Stromal cell of bone marrow (primary cell): ENCODE measurements around the gene WWOX.

Experiments
- DNase-seq: peaks from one replicate; pipeline ENCODE4 v3.0.0-alpha.2; 2012; ENCODE audit warnings: low read depth

The WWOX gene

GRCh38 chr16:79069633-79070032 is 970.2 kb downstream of the WWOX start:
- DNase-seq: no peak

- no peak for DNase-seq
These were observed 972.0 kb downstream of the WWOX start for GRCh38 chr16:79071424-79071823.

GRCh38 chr16:79072517-79072916 is 973.1 kb downstream of the WWOX start:
- DNase-seq: no peak

DNA sequence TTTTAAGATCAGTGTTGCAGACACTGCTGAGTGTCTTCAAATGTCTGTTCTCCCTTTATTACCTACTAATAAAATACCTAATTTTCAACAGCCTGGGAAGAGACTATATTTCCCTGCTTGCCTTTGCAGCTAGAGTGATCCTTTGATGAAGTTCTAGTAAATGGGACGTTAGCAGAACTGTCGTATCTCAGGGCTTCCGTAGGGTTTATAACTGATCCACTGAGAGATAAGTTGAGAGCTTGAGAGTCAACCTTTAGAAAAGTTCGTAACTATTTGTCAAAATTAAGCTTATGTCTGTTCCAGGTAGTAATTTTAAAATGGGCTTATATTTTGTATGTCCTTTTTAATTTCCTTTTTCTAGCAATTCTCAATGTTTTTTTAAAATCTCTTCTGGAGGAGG is 974.1 kb downstream of the WWOX start:
- no peak for DNase-seq

- DNase-seq: no peak
These were observed 975.1 kb downstream of the WWOX start for GRCh38 chr16:79074541-79074940.

DNA sequence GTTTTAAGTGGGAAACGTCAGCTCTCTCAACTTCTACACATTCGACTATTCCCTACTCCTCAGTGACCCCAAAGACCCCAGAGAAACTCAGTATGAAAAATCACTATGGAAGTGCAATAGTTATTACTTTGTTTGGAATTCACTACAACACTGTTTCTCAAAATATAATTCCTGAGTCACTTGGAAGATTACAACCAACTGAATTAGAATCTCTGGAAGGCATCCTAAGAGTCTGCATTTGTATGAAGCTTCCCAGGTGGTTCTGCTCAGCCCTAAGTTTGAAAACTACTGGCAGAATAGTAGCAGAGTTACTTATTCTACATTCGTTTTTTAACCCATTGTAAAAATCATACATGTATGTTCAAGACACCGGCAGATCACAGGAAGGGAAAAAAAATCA is 975.5 kb downstream of the WWOX start:
- DNase-seq: no peak

DNA sequence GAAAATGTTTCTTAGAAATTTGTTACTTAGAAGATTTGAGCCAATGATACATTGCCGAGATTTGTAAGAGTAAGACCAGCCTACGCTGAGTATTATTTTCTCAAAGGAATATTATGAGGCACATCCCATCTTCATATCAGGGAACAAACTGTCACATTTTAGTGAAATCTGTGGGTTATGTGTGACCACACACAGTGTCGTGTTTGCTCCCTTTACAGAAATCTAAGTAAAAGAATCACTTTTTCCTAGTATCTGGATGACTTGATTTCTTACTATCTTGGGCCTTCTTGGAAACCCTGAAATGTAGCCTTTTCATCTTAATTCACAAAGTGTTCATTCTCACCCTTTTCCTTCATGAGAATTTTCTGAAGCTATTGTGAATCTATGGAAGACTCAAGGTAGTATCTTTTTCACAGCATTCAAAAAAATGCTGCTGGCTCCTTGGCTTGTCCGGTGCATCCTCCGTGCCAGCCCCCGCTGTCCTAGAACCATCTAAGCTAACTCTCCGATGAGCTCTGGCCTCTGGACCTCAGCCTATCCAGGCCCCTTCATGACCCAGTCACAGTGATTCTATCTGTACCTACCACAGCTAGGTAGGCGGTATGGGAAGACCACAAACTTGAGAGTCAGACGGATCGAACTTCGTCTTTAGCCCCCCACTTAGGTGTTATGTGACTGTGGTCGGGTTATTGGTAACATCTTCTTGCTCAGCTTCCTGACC is 976.8 kb downstream of the WWOX start:
- DNase-seq: no peak

DNA sequence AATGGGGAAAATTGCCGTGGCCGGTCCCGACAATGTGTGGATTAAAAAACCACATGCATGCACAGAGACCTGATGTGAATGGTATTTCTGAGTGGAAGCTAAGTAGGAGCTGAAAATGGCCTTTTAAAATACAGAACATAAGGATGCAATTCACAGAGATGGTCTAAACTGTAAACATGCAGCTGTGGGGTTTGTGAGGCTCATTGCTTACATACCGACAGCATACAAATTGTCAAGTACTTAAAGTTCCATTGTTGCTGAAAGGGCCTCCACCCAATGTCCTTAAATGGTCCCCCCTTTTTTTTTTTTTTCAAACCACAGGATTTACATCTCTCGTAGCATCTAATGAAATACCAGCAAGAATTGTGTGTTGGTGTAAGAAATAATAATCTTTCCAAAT is 977.9 kb downstream of the WWOX start:
- DNase-seq: no peak

- no peak for DNase-seq
These were observed 980.4 kb downstream of the WWOX start for GRCh38 chr16:79079656-79080420.

- no peak for DNase-seq
These were observed 982.0 kb downstream of the WWOX start for GRCh38 chr16:79081297-79082066.

DNA sequence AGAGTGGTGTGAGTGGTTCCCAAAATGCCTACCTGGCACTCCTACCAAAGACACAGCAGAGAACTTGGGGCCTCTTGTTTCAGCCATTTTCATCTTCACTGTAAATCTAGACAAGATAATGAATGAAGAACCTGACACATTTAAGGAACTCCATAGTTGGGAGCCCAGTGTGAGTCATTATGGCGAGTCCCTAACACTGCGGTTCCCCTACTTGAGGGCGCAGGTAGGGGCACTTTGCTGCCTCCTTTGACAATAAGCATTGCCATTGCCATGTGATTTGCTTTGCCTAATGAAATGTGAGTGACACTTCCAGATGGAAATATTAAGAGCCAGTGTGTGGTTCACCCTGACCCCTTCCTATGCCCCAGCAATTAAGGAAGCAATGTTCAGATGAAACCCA is 983.5 kb downstream of the WWOX start:
- no peak for DNase-seq

DNA sequence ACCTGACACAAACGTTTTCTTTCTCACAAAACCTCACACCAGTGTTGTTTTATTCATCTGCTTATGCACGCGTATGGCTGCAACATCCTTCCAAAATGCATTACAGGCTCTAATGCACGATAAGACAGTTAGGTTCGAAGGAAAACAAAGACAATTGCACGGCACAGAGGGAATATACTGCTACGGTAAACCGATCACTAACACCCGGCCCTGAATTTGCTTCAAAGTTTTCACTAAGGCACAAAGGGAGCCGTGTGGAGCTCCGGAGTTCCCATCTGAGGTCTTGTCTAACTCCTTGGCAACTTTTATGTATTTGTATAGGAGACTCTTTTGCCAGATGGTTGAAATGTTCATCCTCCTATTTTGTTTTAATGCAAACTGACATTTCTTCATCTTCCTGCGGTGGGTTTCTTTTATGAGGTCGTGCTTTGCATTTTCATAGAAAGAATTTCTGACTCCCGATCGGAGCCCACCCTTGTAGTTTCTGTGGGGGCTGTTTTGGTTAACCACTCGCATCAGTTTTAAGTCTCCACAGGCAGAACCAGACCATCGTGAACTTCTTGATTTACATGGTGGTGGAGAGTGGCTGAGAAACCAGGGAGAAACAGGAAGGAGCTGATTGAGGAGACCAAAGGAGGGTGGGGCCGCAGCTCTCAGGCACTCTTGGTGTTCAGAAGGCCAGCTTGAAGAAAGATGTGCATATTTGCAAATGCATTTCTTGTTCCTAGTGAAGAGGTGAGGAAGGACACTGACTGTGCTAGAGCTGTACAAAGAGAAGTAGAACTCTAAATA is 984.2 kb downstream of the WWOX start:
- no peak for DNase-seq

DNA sequence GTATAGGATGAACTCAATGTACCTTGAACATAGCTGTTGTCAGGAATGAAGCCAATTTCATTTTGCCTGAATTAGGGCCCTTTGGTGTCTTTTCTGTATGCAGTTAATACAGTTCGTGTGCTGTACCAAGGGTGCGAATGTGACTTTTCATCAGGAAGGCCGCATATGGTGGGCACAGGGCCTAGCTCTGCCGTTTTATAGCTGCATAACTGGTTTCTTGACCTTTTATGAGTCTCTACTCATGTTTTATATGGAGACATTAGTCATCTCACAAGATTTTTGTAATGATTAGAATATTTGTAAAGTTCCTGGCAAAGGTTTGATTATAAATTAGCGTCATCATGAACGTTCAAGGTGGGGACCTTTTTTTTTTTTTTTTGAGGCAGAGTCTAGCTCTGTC is 989.5 kb downstream of the WWOX start:
- DNase-seq: no peak

GRCh38 chr16:79089735-79090284 is 990.4 kb downstream of the WWOX start:
- DNase-seq: peak; percentile 26

DNA sequence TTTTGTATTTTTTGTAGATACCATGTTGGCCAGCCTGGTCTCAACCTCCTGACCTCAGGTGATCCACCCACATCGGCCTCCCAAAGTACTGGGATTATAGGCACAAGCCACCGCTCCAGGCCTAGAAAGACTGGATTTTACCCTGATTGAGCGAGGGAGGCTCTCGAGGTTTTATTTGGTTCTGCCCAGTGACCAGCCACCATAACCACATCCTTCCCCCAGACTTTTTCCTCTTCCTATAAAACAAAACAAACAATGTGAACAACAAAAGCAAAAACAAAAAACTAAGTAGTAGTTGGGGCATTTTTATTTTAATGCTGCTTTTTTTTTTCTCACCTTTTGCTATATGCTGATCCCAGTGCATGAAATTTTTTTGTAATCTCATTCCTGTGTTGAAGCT is 991.5 kb downstream of the WWOX start:
- DNase-seq: no peak

GRCh38 chr16:79092846-79093245 is 993.4 kb downstream of the WWOX start:
- DNase-seq: no peak

GRCh38 chr16:79093554-79093967 is 994.1 kb downstream of the WWOX start:
- no peak for DNase-seq

- DNase-seq: no peak
These were observed 996.8 kb downstream of the WWOX start for GRCh38 chr16:79096246-79096645.

- no peak for DNase-seq
These were observed 997.7 kb downstream of the WWOX start for GRCh38 chr16:79097166-79097565.

DNA sequence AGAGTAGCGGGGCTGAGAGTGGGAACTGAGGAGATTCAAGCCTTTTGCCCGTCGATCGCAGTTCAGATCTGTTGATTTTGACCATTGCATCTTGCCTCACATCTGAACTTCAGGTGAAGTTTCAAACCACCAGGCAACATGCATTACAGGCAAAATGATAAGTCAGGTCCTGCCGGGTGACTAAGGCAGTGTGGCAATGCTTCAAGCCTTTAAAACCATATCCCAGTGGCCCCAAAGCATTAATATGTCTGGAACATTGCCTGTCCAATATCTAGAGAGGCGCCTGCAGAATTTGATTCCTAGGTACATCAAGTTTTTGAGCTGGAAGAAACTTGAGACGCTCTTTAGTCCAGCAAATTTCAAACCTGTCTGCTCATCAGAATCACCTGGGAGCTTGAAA is 998.3 kb downstream of the WWOX start:
- DNase-seq: peak; percentile 13

- DNase-seq: no peak
These were observed 999.5 kb downstream of the WWOX start for GRCh38 chr16:79098907-79099306.

DNA sequence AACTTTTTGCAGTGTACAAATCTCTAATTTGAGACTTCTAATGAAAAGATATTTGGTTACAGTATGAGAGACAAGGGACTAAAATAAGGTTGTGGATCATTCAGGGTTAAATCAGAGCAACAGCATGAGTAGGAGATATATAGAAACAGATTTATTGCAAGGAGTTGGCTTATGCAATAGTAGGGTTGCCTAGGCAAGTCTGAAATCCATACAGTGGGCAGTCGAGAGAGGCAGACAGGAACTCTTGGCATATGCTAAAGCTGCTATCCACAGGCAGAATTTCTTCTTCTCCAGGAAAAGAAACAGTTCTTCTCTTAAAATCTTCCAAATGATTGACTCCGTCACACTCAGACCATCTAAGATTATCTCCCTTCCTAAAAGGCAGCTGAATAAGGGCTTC is 1000.3 kb downstream of the WWOX start:
- no peak for DNase-seq
